NOMO-1 treated with DMSO at 0.1 percent for 48 hours (cell line): Measurements from ENCODE around the gene VRK2.
"Not testable (repeated sequence)": the region's sequence is repeated elsewhere in the genome, so short reads cannot be mapped to it uniquely, and the experiment has no call there.

ENCODE experiments used
- DNase-seq: peaks from one replicate; lab custom pipeline; 2025; ENCODE audit not compliant: unreplicated experiment; lab: John Stamatoyannopoulos, UW

The VRK2 gene

GRCh38 chr2:58158481-58158880 is 111.9 kb downstream of the VRK2 start:
- no peak for DNase-seq

- DNase-seq: no peak
Observed at GRCh38 chr2:58163913-58164312, 117.3 kb downstream of the VRK2 start.

GRCh38 chr2:58168130-58168529 is 121.5 kb downstream of the VRK2 start:
- DNase-seq: not testable (repeated sequence)

DNA sequence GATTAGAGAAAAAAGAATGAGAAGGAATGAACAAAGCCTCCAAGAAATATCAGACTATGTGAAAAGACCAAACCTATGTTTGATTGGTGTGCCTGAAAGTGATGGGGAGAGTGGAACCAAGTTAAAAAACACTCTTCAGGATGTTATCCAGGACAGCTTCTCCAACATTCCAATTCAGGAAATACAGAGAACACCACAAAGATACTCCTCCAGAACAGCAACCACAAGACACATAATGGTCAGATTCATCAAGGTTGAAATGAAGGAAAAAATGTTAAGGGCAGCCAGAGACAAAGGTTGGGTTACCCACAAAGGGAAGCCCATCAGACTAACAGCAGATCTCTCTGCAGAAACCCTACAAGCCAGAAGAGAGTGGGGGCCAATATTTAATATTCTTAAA is 123.2 kb downstream of the VRK2 start:
- DNase-seq: not testable (repeated sequence)

- not testable (repeated sequence) for DNase-seq
Observed at GRCh38 chr2:58170334-58170933, 123.8 kb downstream of the VRK2 start.

DNA sequence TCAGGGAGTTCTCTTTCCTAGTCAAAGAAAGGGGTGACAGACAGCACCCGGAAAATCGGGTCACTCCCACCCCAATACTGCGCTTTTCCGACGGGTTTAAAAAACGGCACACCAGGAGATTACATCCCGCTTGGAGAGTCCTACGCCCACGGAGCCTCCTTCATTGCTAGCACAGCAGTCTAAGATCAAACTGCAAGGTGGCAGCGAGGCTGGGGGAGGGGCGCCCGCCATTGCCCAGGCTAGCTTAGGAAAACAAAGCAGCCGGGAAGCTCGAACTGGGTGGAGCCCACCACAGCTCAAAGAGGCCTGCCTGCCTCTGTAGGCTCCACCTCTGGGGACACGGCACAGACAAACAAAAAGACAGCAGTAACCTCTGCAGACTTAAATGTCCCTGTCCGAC is 125.2 kb downstream of the VRK2 start:
- not testable (repeated sequence) for DNase-seq

- not testable (repeated sequence) for DNase-seq
Observed at GRCh38 chr2:58177187-58177586, 130.6 kb downstream of the VRK2 start.

- not testable (repeated sequence) for DNase-seq
Observed at GRCh38 chr2:58180175-58180574, 133.6 kb downstream of the VRK2 start.

DNA sequence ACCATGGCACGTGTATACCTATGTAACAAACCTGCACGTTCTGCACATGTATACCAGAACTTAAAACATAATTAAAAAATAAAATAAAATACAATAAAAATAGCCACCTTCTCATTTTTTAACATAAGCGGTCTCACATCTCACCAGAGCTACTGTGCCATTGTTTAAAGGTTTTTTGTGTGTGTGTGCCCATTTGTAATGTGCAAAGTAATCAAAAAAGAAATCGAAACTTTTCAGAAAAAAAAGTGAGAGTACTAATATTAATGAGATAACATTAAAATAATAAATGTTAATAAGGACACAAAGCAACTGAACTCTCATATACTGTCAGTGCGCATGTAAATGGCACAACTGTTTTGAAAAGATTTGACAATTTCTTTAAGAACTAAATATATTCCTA is 134.0 kb downstream of the VRK2 start:
- no peak for DNase-seq

DNA sequence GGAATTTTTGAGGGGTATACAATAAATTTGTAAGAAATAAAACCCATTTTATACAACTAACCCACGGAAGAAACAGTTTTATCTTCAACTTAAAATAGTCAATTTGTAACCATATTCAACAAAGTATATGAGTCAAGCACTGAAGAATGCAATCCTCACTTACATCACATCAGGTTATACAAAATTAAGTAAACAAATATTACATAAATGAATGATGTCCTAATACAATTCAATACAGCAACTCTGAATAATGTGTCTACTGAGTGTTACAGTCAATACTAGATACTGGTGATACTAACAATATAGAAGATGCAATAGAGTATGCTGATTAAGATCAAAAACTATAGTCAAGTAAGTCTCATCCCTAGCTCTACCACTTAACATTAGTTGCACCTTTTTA is 135.9 kb downstream of the VRK2 start:
- no peak for DNase-seq

- DNase-seq: no peak
Observed at GRCh38 chr2:58186501-58186900, 139.9 kb downstream of the VRK2 start.

- not testable (repeated sequence) for DNase-seq
Observed at GRCh38 chr2:58187022-58187421, 140.4 kb downstream of the VRK2 start.

- DNase-seq: no peak
Observed at GRCh38 chr2:58194458-58194857, 147.9 kb downstream of the VRK2 start.

DNA sequence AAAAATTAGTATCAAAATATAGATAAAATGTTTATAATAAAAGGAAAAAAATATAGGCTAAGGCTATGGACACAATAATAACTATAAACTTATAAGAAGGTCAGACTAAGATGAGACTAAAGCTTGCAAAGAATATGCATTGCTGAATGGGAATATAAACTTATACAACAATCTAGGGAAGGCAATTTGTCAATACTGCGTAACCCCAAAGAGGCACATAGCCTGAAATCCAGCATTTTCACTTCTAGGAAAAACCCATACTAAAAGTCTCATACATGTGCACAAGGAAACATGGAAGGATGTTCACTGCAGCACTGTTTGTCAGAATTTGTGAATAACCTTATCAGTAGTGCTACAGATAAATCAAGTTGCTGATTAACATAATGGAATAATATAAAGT is 149.1 kb downstream of the VRK2 start:
- no peak for DNase-seq

DNA sequence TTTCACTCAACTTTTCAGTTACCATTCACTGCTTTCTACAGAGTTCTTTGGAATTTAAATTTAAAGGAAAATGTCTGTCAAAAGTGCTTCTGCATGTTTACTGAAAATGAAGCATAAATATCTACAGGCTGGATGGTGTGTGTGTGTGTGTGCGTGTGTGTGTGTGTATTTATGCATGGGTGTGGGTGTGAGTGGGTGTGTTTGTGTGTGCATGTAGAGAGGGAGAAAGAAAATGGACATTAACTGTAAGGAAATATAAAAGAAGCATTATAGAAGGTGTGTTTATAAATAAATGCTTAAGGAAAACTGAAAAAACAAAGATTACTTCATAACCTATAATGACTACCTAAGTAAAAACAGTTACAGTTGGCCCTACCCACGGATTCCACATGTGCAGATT is 151.3 kb downstream of the VRK2 start:
- DNase-seq: no peak

DNA sequence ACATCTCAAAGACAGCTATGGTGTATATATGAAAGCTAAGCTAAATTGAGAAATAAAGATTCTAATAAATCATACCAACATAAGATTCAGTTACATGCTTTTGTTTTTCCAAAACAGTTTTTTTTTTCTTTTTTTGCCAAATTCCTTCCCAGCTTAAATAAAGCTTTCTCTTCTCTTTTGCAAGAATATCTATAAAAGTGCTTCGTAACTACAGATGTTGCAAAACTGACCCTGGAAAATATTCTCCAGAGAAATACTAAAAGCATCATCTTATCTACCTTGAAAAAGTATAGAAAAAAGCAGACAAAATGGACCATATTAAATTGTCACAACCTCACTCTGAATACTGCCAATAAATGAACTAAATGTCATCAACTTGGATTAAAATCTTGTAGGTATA is 155.8 kb downstream of the VRK2 start:
- DNase-seq: no peak

DNA sequence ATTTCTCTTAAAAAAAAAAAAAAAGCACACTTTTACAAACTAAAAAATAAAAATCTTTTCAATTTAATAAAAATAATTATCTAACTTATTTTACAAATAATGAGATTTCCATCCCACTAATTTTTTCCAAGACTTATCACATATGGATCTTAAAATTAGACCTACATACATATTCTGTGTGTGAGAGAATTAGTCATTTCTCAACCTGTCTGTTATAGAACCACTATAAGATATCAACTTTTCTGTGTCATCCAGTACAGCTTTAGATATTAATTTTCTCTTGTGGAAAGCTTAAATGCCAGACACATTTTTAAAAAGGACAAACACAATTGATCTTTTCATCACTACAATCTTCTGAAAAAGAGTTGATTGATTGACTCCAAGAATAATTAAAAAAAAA is 156.4 kb downstream of the VRK2 start:
- no peak for DNase-seq

GRCh38 chr2:58204195-58204959 is 157.8 kb downstream of the VRK2 start:
- no peak for DNase-seq

GRCh38 chr2:58206785-58207184 is 160.2 kb downstream of the VRK2 start:
- DNase-seq: no peak

DNA sequence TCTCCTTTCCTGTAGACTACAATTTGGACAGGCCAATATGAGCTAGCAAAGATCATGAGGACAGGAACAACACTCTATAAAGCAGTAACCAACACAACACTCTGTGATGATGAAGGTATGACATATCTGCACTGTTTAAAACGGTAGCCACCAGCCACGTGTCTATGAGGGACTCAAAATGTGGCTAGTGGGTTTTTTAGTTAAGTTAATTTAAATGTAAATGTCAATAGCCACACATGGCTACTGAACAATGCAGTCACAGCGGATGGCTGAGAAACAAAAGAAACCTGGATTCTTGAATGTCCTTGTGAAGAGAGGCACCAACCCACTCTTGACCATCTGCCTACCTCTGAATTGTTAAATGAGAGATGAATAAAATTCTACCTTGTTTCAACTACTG is 160.6 kb downstream of the VRK2 start:
- DNase-seq: no peak
